AG04449 (cell line): ENCODE results near the gene USP5.
A peak's percentile ranks its signal among the peaks of the same experiment; 100 is the strongest.

Source experiments
- CTCF ChIA-PET: fragments of 350-600 bp; formaldehyde crosslinking; extraction: SDS; loops from one replicate; lab custom pipeline; 2021; ENCODE audit warnings: antibody characterized with exemption; lab: Yijun Ruan, JAX
- POLR2A ChIA-PET: fragments of 400-600, 350-600 bp; formaldehyde crosslinking; extraction: SDS; loops from one replicate; lab custom pipeline; 2020; ENCODE audit warnings: antibody characterized with exemption, inconsistent platforms; lab: Yijun Ruan, JAX
- DNase-seq: peaks from one replicate; pipeline ENCODE4 v3.0.0-alpha.2; 2010; ENCODE audit warnings: low read depth, low spot score
- H3K4me3 ChIP-seq: 2 replicates; pipeline ENCODE4 v1.5.1; 2011; ENCODE audit warnings: low read depth, mild to moderate bottlenecking, control low read depth, low read length
- CTCF ChIP-seq: IDR thresholded peaks from one replicate; pipeline ENCODE4 v1.5.1; 2011; ENCODE audit warnings: mild to moderate bottlenecking, moderate library complexity, low read length, control low read depth, inconsistent platforms; ENCODE audit not compliant: insufficient read depth; ENCODE audit errors: missing control alignments

USP5 gene

GRCh38 chr12:6824901-6825381 is 27.0 kb upstream of the USP5 start:
- TF ChIP-seq CTCF: no peak
- H3K4me3 ChIP-seq: peak overlapping the region; percentile 48
- no peak for DNase-seq
- CTCF ChIA-PET: interaction anchor here (0.6 to 17.9 kb wide), 31 partner anchors 8 to 274 kb away, joined by 3 to 316 read pairs (median 6); partner anchors contain the start of genes CDCA3, COPS7A, GNB3 and MLF2
- POLR2A ChIA-PET: interaction anchor here (0.7 to 2.0 kb wide), 2 partner anchors 72 to 74 kb away, joined by 3 to 10 read pairs; partner anchors contain the start of gene MLF2

GRCh38 chr12:6825398-6826124 is 26.4 kb upstream of the USP5 start:
- POLR2A ChIA-PET: interaction anchor here (0.7 to 3.7 kb wide), 2 partner anchors 73 to 74 kb away, joined by 3 to 24 read pairs; partner anchors contain the start of gene MLF2
- peak; percentile 26 for DNase-seq
- CTCF ChIA-PET: interaction anchor here (0.6 to 17.9 kb wide), 38 partner anchors 9 to 275 kb away, joined by 3 to 316 read pairs (median 6); partner anchors contain the start of genes CDCA3, COPS7A, GNB3 and MLF2
- H3K4me3 ChIP-seq: peak overlapping the region; percentile 48
- peak; percentile 90 for TF ChIP-seq CTCF

- CTCF ChIA-PET: interaction anchor here (0.6 to 17.9 kb wide), 25 partner anchors 8 to 256 kb away, joined by 3 to 316 read pairs (median 7); partner anchors contain the start of genes CDCA3, COPS7A, GNB3 and MLF2
- H3K4me3 ChIP-seq: no peak overlapping the region
- POLR2A ChIA-PET: interaction anchor here (0.6 to 3.7 kb wide), 3 partner anchors 45 to 145 kb away, joined by 3 to 24 read pairs (median 3); partner anchors contain the start of gene MLF2
- no peak for DNase-seq
- TF ChIP-seq CTCF: no peak
Observed at GRCh38 chr12:6826125-6826733, 25.7 kb upstream of the USP5 start.

- CTCF ChIA-PET: interaction anchor here (0.8 to 17.9 kb wide), 19 partner anchors 8 to 256 kb away, joined by 3 to 316 read pairs (median 19); partner anchors contain the start of genes CDCA3, COPS7A, GNB3 and MLF2
- POLR2A ChIA-PET: interaction anchor here (0.6 to 4.6 kb wide), 8 partner anchors 14 to 145 kb away, joined by 3 to 24 read pairs (median 4); partner anchors contain the start of genes CDCA3, COPS7A, GNB3 and MLF2
- no peak for TF ChIP-seq CTCF
- no peak overlapping the region; the same call in 1 of the 2 replicates for H3K4me3 ChIP-seq
- no peak for DNase-seq
Observed at GRCh38 chr12:6826734-6827436, 25.1 kb upstream of the USP5 start.

- H3K4me3 ChIP-seq: peak overlapping the region; percentile 46
- POLR2A ChIA-PET: interaction anchor here (0.7 to 4.6 kb wide), 9 partner anchors 13 to 103 kb away, joined by 3 to 25 read pairs (median 14); partner anchors contain the start of genes CDCA3, COPS7A, GNB3 and MLF2
- no peak for DNase-seq
- CTCF ChIA-PET: interaction anchor here (1.2 to 17.9 kb wide), 12 partner anchors 7 to 104 kb away, joined by 3 to 316 read pairs (median 44); partner anchors contain the start of genes CDCA3, COPS7A, GNB3 and MLF2
- no peak for TF ChIP-seq CTCF
Observed at GRCh38 chr12:6827437-6827911, 24.5 kb upstream of the USP5 start.
